Endodermal cell (in vitro differentiated cells): ENCODE data around the gene IL24. TPM values are rescaled to one million over a fixed set of nuclear protein-coding genes. Genes with fewer than 3 reads are reported as not detected.

Experiments used
- DNase-seq: peaks from one replicate; pipeline ENCODE4 v3.0.0-alpha.2; 2017
- H3K27ac ChIP-seq: 2 replicates; pipeline ENCODE4 v1.5.1; 2013; ENCODE audit warnings: mild to moderate bottlenecking, low read depth, low read length, moderate library complexity
- H3K27me3 ChIP-seq: 2 replicates; pipeline ENCODE4 v1.6.1; 2013; ENCODE audit warnings: mild to moderate bottlenecking, low read length, moderate library complexity; ENCODE audit not compliant: insufficient read depth, control insufficient read depth, poor library complexity, severe bottlenecking
- H3K36me3 ChIP-seq: 2 replicates; pipeline ENCODE4 v1.7.0; 2013; ENCODE audit warnings: mild to moderate bottlenecking, low read length, moderate library complexity; ENCODE audit not compliant: control insufficient read depth, insufficient read depth
- H3K4me1 ChIP-seq: one replicate; pipeline ENCODE4 v1.7.0; 2013; ENCODE audit warnings: low read length; ENCODE audit not compliant: control insufficient read depth, insufficient read depth
- H3K4me3 ChIP-seq: 2 replicates; pipeline ENCODE4 v1.5.1; 2013; ENCODE audit warnings: mild to moderate bottlenecking, low read length, moderate library complexity
- H3K9ac ChIP-seq: 2 replicates; pipeline ENCODE4 v1.6.1; 2013; ENCODE audit warnings: mild to moderate bottlenecking, low read length, moderate library complexity; ENCODE audit not compliant: poor library complexity, severe bottlenecking; ENCODE audit errors: extremely low read depth
- H3K9me3 ChIP-seq: 2 replicates; pipeline ENCODE4 v1.6.1; 2013; ENCODE audit warnings: mild to moderate bottlenecking, low read length, moderate library complexity; ENCODE audit not compliant: control insufficient read depth
- H3K27ac Mint-ChIP-seq: 2 replicates; pipeline ENCODE4 v1.8.0; 2020; ENCODE audit warnings: mixed read lengths
- H3K27me3 Mint-ChIP-seq: 2 replicates; pipeline ENCODE4 v1.8.0; 2021; ENCODE audit warnings: mild to moderate bottlenecking, mixed read lengths; ENCODE audit not compliant: insufficient read depth
- H3K36me3 Mint-ChIP-seq: 2 replicates; pipeline ENCODE4 v1.8.0; 2020; ENCODE audit warnings: low read depth, mixed read lengths
- H3K4me1 Mint-ChIP-seq: 2 replicates; pipeline ENCODE4 v1.8.0; 2020; ENCODE audit warnings: mixed read lengths
- H3K4me3 Mint-ChIP-seq: 2 replicates; pipeline ENCODE4 v1.8.0; 2020; ENCODE audit warnings: mild to moderate bottlenecking, moderate library complexity, mixed read lengths
- H3K9me3 Mint-ChIP-seq: 2 replicates; pipeline ENCODE4 v1.8.0; 2020; ENCODE audit warnings: mild to moderate bottlenecking, mixed read lengths
- WGBS, 2 experiments: methylation state at CpG; one replicate each; pipeline versions ENCODE4 v1.1.5 to v1.1.7; 2013; ENCODE audit warnings: missing lambda C conversion rate in 2 of 2, mixed read lengths in 1 of 2; ENCODE audit not compliant: insufficient coverage in 1 of 2, insufficient read length in 1 of 2; 5-methylcytosine and 5-hydroxymethylcytosine counted together
- total RNA-seq, 2 donors: library from RNA; stranded (reverse); fragmentation: NEBNext Ultra II Directional in 1 of 2; extraction: Animal tissue kit (Norgen Biotek cat#: 25700) in 1 of 2; gene quantifications; 2 replicates in 1 of 2; 3 replicates in 1 of 2; pipeline ENCODE4 v1.2.1, GENCODE V29; 2021
- TF ChIP-seq, protein P1 (sequence below): fragments of 200-600 bp; sonication (generic); conservative IDR thresholded peaks from 2 replicates; pipeline ENCODE4 v1.5.0; 2021; ENCODE audit warnings: antibody characterized with exemption, mild to moderate bottlenecking

Gene IL24
- total RNA-seq, 2 donors from 2014 or later = not detected

DNA sequence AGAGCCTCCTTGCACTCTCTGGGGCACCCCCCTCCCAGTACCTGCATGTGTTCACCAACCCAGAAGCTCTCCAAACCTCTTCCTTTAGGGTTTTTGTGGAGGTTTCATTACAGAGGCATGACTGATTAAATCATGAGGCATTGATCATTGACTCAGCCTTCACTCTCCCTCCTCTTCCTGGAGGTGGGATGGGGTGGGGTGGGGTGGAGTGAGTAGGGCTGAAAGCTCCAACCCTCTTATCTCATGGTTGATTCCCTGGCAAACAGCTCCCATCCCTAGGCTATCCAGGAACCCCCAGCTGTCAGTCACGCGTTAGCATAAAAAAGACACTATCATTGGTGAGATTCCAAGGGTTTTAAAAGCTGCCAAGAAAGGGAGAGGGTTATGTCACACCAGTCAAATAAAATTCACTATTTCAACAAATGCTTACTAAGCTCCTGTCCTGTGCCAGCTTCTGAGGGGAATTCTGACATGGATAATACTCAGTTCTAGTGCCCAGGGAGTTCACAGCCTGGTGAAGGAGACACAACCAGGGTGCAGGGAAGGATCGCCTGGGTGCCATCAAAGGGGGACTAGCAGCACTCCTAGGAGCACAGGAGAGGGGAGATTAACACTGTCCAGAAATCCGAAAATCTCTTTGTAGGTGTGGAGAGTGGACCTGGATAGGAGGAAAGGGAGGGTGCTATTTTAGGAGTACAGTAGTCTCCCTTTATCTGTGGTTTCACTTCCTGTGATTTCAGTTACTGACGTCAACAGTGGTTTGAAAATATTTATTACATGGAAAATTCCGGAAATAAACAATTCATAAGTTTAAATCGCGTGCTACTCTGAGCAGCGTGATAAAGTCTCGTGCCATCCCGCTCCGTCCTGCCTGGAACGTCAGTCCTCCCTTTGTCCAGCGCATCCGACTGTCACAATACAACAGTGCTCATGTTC is 6.8 kb upstream of the IL24 start:
- Histone ChIP-seq H3K36me3 (no peaks in the 10 kb centered on the region), H3K27me3 (no peaks in the 10 kb centered on the region), H3K27ac (no peak overlapping the region), H3K9ac (no peak overlapping the region), H3K9me3 (no peaks in the 10 kb centered on the region), H3K4me3 (no peak overlapping the region), H3K4me1 (no peaks in the 10 kb centered on the region)
- no peaks in the 10 kb centered on the region for H3K36me3 Mint-ChIP-seq
- WGBS, 2 experiments = 81 to 90% methylated on average over 8 to 15 of the region's 15 CpGs
- peaks cover 2% of the 10 kb centered on the region for H3K27me3 Mint-ChIP-seq
- H3K27ac Mint-ChIP-seq = no peak overlapping the region
- no peaks in the 10 kb centered on the region for H3K9me3 Mint-ChIP-seq
- no peak overlapping the region for H3K4me3 Mint-ChIP-seq
- peak; percentile 63 for DNase-seq
- peaks cover 12% of the 10 kb centered on the region for H3K4me1 Mint-ChIP-seq
- TF ChIP-seq, protein P1, sequence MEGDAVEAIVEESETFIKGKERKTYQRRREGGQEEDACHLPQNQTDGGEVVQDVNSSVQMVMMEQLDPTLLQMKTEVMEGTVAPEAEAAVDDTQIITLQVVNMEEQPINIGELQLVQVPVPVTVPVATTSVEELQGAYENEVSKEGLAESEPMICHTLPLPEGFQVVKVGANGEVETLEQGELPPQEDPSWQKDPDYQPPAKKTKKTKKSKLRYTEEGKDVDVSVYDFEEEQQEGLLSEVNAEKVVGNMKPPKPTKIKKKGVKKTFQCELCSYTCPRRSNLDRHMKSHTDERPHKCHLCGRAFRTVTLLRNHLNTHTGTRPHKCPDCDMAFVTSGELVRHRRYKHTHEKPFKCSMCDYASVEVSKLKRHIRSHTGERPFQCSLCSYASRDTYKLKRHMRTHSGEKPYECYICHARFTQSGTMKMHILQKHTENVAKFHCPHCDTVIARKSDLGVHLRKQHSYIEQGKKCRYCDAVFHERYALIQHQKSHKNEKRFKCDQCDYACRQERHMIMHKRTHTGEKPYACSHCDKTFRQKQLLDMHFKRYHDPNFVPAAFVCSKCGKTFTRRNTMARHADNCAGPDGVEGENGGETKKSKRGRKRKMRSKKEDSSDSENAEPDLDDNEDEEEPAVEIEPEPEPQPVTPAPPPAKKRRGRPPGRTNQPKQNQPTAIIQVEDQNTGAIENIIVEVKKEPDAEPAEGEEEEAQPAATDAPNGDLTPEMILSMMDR = no peak

DNA sequence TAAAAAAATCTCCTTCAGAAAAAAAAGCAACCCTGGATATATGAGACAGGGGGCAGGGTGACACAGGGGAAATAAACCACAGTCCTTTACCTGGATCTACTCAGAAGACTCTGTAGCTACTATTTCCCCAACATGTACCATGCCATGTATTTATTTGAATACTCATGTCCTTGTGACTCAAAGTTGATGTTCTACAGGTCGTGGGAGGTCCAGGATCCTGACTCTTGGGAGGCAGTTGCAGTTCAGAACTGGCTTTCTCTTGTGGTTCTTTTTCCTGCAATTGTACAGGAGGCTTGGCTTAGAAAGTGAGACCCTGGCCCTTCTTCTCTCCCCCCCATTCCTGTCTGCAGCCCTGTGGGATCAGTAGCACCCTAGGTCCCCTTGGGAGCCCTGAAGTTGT is 5.8 kb upstream of the IL24 start:
- DNase-seq = no peak
- Mint-ChIP-seq H3K27ac (no peak overlapping the region), H3K27me3 (peaks cover 2% of the 10 kb centered on the region), H3K36me3 (no peaks in the 10 kb centered on the region), H3K4me1 (peaks cover 17% of the 10 kb centered on the region), H3K4me3 (no peak overlapping the region), H3K9me3 (no peaks in the 10 kb centered on the region)
- WGBS, 2 experiments = 71 to 89% methylated on average over 1 of the region's 1 CpG
- Histone ChIP-seq H3K4me1 (no peaks in the 10 kb centered on the region), H3K4me3 (no peak overlapping the region), H3K27me3 (no peaks in the 10 kb centered on the region), H3K36me3 (no peaks in the 10 kb centered on the region), H3K9me3 (no peaks in the 10 kb centered on the region), H3K9ac (no peak overlapping the region), H3K27ac (no peak overlapping the region)
- TF ChIP-seq, protein P1 = no peak

- H3K27me3 Mint-ChIP-seq = peaks cover 5% of the 10 kb centered on the region
- H3K36me3 Mint-ChIP-seq = no peaks in the 10 kb centered on the region
- 91 to 100% methylated on average over 2 to 3 of the region's 3 CpGs for WGBS, 2 experiments
- Histone ChIP-seq H3K4me3 (no peak overlapping the region), H3K27ac (no peak overlapping the region), H3K27me3 (no peaks in the 10 kb centered on the region), H3K4me1 (no peaks in the 10 kb centered on the region), H3K9ac (no peak overlapping the region), H3K9me3 (no peaks in the 10 kb centered on the region), H3K36me3 (no peaks in the 10 kb centered on the region)
- no peak for DNase-seq
- TF ChIP-seq, protein P1 = no peak
- no peaks in the 10 kb centered on the region for H3K9me3 Mint-ChIP-seq
- no peak overlapping the region for H3K4me3 Mint-ChIP-seq
- peaks cover 17% of the 10 kb centered on the region for H3K4me1 Mint-ChIP-seq
- no peak overlapping the region for H3K27ac Mint-ChIP-seq
These were observed 4.8 kb upstream of the IL24 start for GRCh38 chr1:206892351-206892984.
